HG03108 (cell line): ENCODE measurements around the gene FTL.
A peak's percentile ranks its signal among the peaks of the same experiment; 100 is the strongest.
"Not testable (repeated sequence)": the region's sequence is repeated elsewhere in the genome, so short reads cannot be mapped to it uniquely, and the experiment has no call there.

Experiments used
- ATAC-seq: cut with Tn5 transposase; IDR thresholded peaks from one replicate; pipeline ENCODE4 v1.9.1; 2021; ENCODE audit warnings: moderate library complexity; ENCODE audit not compliant: unreplicated experiment

FTL gene

GRCh38 chr19:48965040-48965805 lies at the start of gene FTL:
Gene FTL, plus strand, starts transcription at chr19:48965309. Its CDS starts 199 bp downstream, at chr19:48965508.
- peak; percentile 45 for ATAC-seq

GRCh38 chr19:48915757-48916156 lies 49.4 kb upstream of the FTL start:
- ATAC-seq, result no peak

GRCh38 chr19:48918071-48918470 lies 47.0 kb upstream of the FTL start:
- ATAC-seq, result no peak

GRCh38 chr19:48918801-48919247 lies 46.3 kb upstream of the FTL start:
- ATAC-seq, result no peak

- not testable (repeated sequence) for ATAC-seq
Measured at GRCh38 chr19:48919271-48919670, 45.8 kb upstream of the FTL start.

GRCh38 chr19:48920949-48921348 lies 44.2 kb upstream of the FTL start:
- no peak for ATAC-seq

GRCh38 chr19:48921721-48922500 lies 43.2 kb upstream of the FTL start:
- no peak for ATAC-seq

- no peak for ATAC-seq
Measured at GRCh38 chr19:48922548-48923490, 42.3 kb upstream of the FTL start.

- ATAC-seq, result no peak
Measured at GRCh38 chr19:48925240-48925843, 39.8 kb upstream of the FTL start.

- ATAC-seq, result not testable (repeated sequence)
Measured at GRCh38 chr19:48925890-48926289, 39.2 kb upstream of the FTL start.

- ATAC-seq, result no peak
Measured at GRCh38 chr19:48926909-48927308, 38.2 kb upstream of the FTL start.

- not testable (repeated sequence) for ATAC-seq
Measured at GRCh38 chr19:48927692-48928091, 37.4 kb upstream of the FTL start.

GRCh38 chr19:48928164-48929025 lies 36.7 kb upstream of the FTL start:
- no peak for ATAC-seq

GRCh38 chr19:48933382-48933932 lies 31.7 kb upstream of the FTL start, which contains the start of gene DHDH:
Gene DHDH, plus strand, starts transcription at chr19:48933699. Its CDS starts 23 bp downstream, at chr19:48933722.
- peak; percentile 82 for ATAC-seq

GRCh38 chr19:48934837-48935236 lies 30.3 kb upstream of the FTL start:
- ATAC-seq, result no peak

- ATAC-seq, result no peak
Measured at GRCh38 chr19:48935864-48936263, 29.2 kb upstream of the FTL start.

- ATAC-seq, result no peak
Measured at GRCh38 chr19:48938256-48938655, 26.9 kb upstream of the FTL start.

GRCh38 chr19:48940902-48941301 lies 24.2 kb upstream of the FTL start:
- ATAC-seq, result no peak

- no peak for ATAC-seq
Measured at GRCh38 chr19:48943081-48943480, 22.0 kb upstream of the FTL start.
